Measurements from ENCODE around the gene INSIG1.

DNA sequence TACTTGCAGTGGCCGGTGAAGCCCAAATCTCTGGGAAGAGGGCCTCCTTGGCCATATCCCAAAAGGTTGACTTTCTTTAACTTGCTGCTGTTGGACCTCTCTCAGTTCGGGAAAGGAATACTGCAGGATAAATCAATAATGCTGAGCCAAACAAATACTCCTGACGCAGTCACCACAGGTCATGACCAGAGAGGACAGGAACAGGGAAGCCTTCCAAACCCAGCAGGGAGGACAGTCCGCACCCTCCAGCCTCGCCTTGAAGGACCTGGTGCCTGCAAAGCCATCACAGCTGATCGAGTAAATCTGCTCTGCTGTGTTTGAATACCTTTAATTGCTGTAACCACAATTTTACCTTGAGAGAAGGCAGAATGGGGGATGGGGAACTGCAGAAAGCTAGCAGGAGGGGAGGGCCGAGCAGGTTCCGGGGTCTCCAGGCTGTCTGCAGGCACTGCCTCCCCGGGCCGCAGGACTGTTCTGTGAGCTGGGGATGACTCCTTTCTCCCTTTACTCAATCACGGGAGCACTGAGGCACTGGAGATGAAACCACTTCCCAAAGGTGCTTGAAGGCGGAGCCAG, 20.8 kb upstream of the INSIG1 start:
- TF ChIP-seq CTCF (conservative IDR thresholded peaks at IDR 0.05), result no peak
- TF ChIP-seq EZH2 (IDR thresholded peaks at IDR 0.05; ENCODE audit: low read depth), result no peak

All from PC-9 (cell line).